HG02870 (cell line): ENCODE data around the gene RAB24.
"Not testable (repeated sequence)": the region's sequence is repeated elsewhere in the genome, so short reads cannot be mapped to it uniquely, and the experiment has no call there.

ENCODE experiments used
- ATAC-seq: cut with Tn5 transposase; IDR thresholded peaks from one replicate; pipeline ENCODE4 v1.9.1; 2021; ENCODE audit warnings: mild to moderate bottlenecking, moderate library complexity; ENCODE audit not compliant: unreplicated experiment

RAB24 gene

GRCh38 chr5:177311723-177312648 lies 8.5 kb upstream of the RAB24 start, which contains the start of gene MXD3:
MXD3 (minus strand) TSS chr5:177311898; CDS start chr5:177311830, 68 bp downstream.
- peak; percentile 74 for ATAC-seq

- ATAC-seq: peak; percentile 9
Observed at GRCh38 chr5:177311392-177311722, 7.8 kb upstream of the RAB24 start.

- no peak for ATAC-seq
Observed at GRCh38 chr5:177310757-177311391, 7.4 kb upstream of the RAB24 start.

GRCh38 chr5:177310332-177310731 lies 6.8 kb upstream of the RAB24 start:
- ATAC-seq: no peak

GRCh38 chr5:177309351-177310191 lies 6.1 kb upstream of the RAB24 start:
- no peak for ATAC-seq

- ATAC-seq: no peak
Observed at GRCh38 chr5:177308740-177309139, 5.2 kb upstream of the RAB24 start.

- no peak for ATAC-seq
Observed at GRCh38 chr5:177307544-177308363, 4.2 kb upstream of the RAB24 start.

GRCh38 chr5:177306674-177307543 lies 3.4 kb upstream of the RAB24 start:
- ATAC-seq: no peak

- ATAC-seq: not testable (repeated sequence)
Observed at GRCh38 chr5:177306103-177306640, 2.7 kb upstream of the RAB24 start.

GRCh38 chr5:177304392-177305119 lies 1.0 kb upstream of the RAB24 start:
- no peak for ATAC-seq

- ATAC-seq: no peak
Observed at GRCh38 chr5:177303925-177304391, 439 bp upstream of the RAB24 start.

GRCh38 chr5:177302354-177303110 lies 987 bp downstream of the RAB24 start:
- ATAC-seq: no peak

GRCh38 chr5:177301503-177302165 lies 1.9 kb downstream of the RAB24 start:
- no peak for ATAC-seq

GRCh38 chr5:177300951-177301350 lies 2.6 kb downstream of the RAB24 start:
- no peak for ATAC-seq

- no peak for ATAC-seq
Observed at GRCh38 chr5:177300236-177300880, 3.2 kb downstream of the RAB24 start.

GRCh38 chr5:177299697-177300096 lies 3.8 kb downstream of the RAB24 start:
- no peak for ATAC-seq

GRCh38 chr5:177297922-177298321 lies 5.6 kb downstream of the RAB24 start:
- no peak for ATAC-seq
